Caco-2 (cell line): Measurements from ENCODE around the gene TSHZ2. TPM values are rescaled to one million over a fixed set of nuclear protein-coding genes. Genes with fewer than 3 reads are reported as not detected.

Experiments used
- BruUV-seq: library from RNA; stranded (reverse); fragments of 400-500 nt; replicated peaks from 2 replicates; lab custom pipeline; 2021; lab: Mats Ljungman, UMichigan
- CTCF ChIA-PET: fragments of 300-600 bp; sonication (Branson Sonifier 250); formaldehyde crosslinking; loops from one replicate; lab custom pipeline; 2022; ENCODE audit warnings: antibody characterized with exemption; lab: Charles Lee
- POLR2A ChIA-PET: fragments of 300-600 bp; sonication (Branson Sonifier 250); formaldehyde crosslinking; loops from one replicate; lab custom pipeline; 2022; ENCODE audit warnings: antibody characterized with exemption; lab: Charles Lee
- DNase-seq, 2 experiments: peaks; one replicate each; pipeline versions ENCODE4 v3.0.0 to v3.0.0-alpha.2; 2020 to 2022
- H3K27me3 ChIP-seq: replicated peaks from 2 replicates; pipeline ENCODE4 v1.6.0; 2011; ENCODE audit warnings: low read length; ENCODE audit not compliant: control insufficient read depth, insufficient read depth
- H3K36me3 ChIP-seq: 2 replicates; pipeline ENCODE4 v1.5.1; 2011; ENCODE audit warnings: low read length; ENCODE audit not compliant: control insufficient read depth, insufficient read depth
- H3K4me1 ChIP-seq: fragments of 250-450 bp; sonication (Bioruptor Pico); 2 replicates; pipeline ENCODE4 v1.5.1; 2020; ENCODE audit warnings: mild to moderate bottlenecking
- H3K4me3 ChIP-seq: 2 replicates; pipeline ENCODE4 v1.5.1; 2011; ENCODE audit warnings: low read depth, mild to moderate bottlenecking, control low read depth, low read length
- H3K9me3 ChIP-seq: fragments of 250-450 bp; sonication (Bioruptor Pico); 2 replicates; pipeline ENCODE4 v1.5.1; 2020; ENCODE audit warnings: mild to moderate bottlenecking, moderate library complexity
- H3K27ac Mint-ChIP-seq: one replicate; pipeline ENCODE4 v1.8.0; 2022; ENCODE audit warnings: mixed read lengths; ENCODE audit not compliant: unreplicated experiment
- H3K27me3 Mint-ChIP-seq: one replicate; pipeline ENCODE4 v1.8.0; 2022; ENCODE audit warnings: mixed read lengths; ENCODE audit not compliant: insufficient read depth, unreplicated experiment
- H3K36me3 Mint-ChIP-seq: one replicate; pipeline ENCODE4 v1.8.0; 2022; ENCODE audit warnings: mild to moderate bottlenecking, mixed read lengths; ENCODE audit not compliant: insufficient read depth, unreplicated experiment
- H3K4me1 Mint-ChIP-seq: one replicate; pipeline ENCODE4 v1.8.0; 2022; ENCODE audit warnings: low read depth, mixed read lengths; ENCODE audit not compliant: unreplicated experiment
- H3K4me3 Mint-ChIP-seq: one replicate; pipeline ENCODE4 v1.8.0; 2022; ENCODE audit warnings: mild to moderate bottlenecking, moderate library complexity, mixed read lengths; ENCODE audit not compliant: unreplicated experiment
- H3K9me3 Mint-ChIP-seq: one replicate; pipeline ENCODE4 v1.8.0; 2022; ENCODE audit warnings: mixed read lengths; ENCODE audit not compliant: unreplicated experiment
- CTCF ChIP-seq, 2 experiments: fragments of 200-600 bp in 1 of 2; IDR thresholded peaks; 1 replicate in 1 of 2; 2 replicates in 1 of 2; pipeline versions ENCODE4 v1.5.1 to v1.8.0; 2011 to 2022; ENCODE audit warnings: antibody characterized with exemption in 1 of 2, control low read depth in 1 of 2, inconsistent platforms in 1 of 2, low read depth in 1 of 2, low read length in 1 of 2, mild to moderate bottlenecking in 1 of 2, moderate library complexity in 1 of 2; ENCODE audit not compliant: insufficient read depth in 1 of 2, severe bottlenecking in 1 of 2, unreplicated experiment in 1 of 2
- intact Hi-C: fragments of 100-400 bp; cut with micrococcal nuclease; formaldehyde crosslinking; loops from one replicate; pipeline ENCODE4 v1.10.0; 2022; ENCODE audit not compliant: unreplicated experiment
- total RNA-seq: library from RNA; stranded (reverse); gene quantifications from 2 replicates; pipeline ENCODE4 v1.2.3, GENCODE V29; 2022

TSHZ2 gene
- total RNA-seq, 1 experiment from 2014 or later = 0.07 TPM

- BruUV-seq = no TSS peak
Observed at GRCh38 chr20:53104884-53105283, 132.7 kb downstream of the TSHZ2 start.

DNA sequence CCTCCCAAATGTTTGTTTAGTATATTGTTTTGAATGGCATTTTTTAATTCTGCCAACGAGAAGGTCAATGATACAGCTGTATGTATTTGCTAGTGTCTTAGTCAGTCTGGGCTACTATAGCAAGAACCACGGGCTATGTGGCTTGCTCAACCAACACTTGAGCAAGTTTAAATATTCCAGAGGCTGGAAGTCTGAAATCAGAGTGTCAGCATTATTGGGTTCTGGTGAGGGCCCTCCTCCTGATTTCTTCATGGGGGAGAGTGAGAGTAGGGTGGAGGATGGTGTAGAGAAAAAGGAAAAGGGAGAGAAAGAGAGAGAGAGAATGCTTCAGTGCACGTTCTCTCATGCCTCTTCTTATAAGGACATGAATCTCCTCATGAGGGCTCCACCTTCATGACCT is 144.6 kb downstream of the TSHZ2 start:
- POLR2A ChIA-PET = no interaction called here
- DNase-seq = no peak
- H3K36me3 Mint-ChIP-seq = no peaks in the 10 kb centered on the region
- Histone ChIP-seq H3K4me1 (no peaks in the 10 kb centered on the region), H3K27me3 (no peaks in the 10 kb centered on the region), H3K4me3 (no peak overlapping the region), H3K9me3 (no peaks in the 10 kb centered on the region), H3K36me3 (no peaks in the 10 kb centered on the region)
- no peak overlapping the region for H3K4me3 Mint-ChIP-seq
- H3K4me1 Mint-ChIP-seq = no peaks in the 10 kb centered on the region
- CTCF ChIA-PET = no interaction called here
- BruUV-seq = no TSS peak
- TF ChIP-seq CTCF (IDR thresholded peaks at IDR 0.05; ENCODE audit: insufficient read depth in 1 of 2, low read depth in 1 of 2, low read length in 1 of 2, severe bottlenecking in 1 of 2, unreplicated experiment in 1 of 2) = no peak
- intact Hi-C loops = no loop called here
- H3K9me3 Mint-ChIP-seq = no peaks in the 10 kb centered on the region
- no peak overlapping the region for H3K27ac Mint-ChIP-seq
- peaks cover 20% of the 10 kb centered on the region for H3K27me3 Mint-ChIP-seq

More at GRCh38 chr20:53104884-53105283, 132.7 kb downstream of the TSHZ2 start:
- H3K27ac Mint-ChIP-seq = no peak overlapping the region
- H3K9me3 Mint-ChIP-seq = no peaks in the 10 kb centered on the region
- Histone ChIP-seq H3K9me3 (no peaks in the 10 kb centered on the region), H3K4me1 (no peaks in the 10 kb centered on the region), H3K27me3 (no peaks in the 10 kb centered on the region), H3K4me3 (no peak overlapping the region), H3K36me3 (no peaks in the 10 kb centered on the region)
- DNase-seq = no peak
- no peak overlapping the region for H3K4me3 Mint-ChIP-seq
- no peak for TF ChIP-seq CTCF (IDR thresholded peaks at IDR 0.05; ENCODE audit: insufficient read depth in 1 of 2, low read depth in 1 of 2, low read length in 1 of 2, severe bottlenecking in 1 of 2, unreplicated experiment in 1 of 2)
- intact Hi-C loops = no loop called here
- no peaks in the 10 kb centered on the region for H3K36me3 Mint-ChIP-seq
- ChIA-PET CTCF (interaction anchor here (0.7 kb wide), 1 partner anchor 75 kb away, joined by 3 read pairs; no protein-coding TSS in a partner anchor), POLR2A (interaction anchor here (0.6 kb wide), 1 partner anchor 1330 kb away, joined by 4 read pairs; no protein-coding TSS in a partner anchor)
- H3K4me1 Mint-ChIP-seq = no peaks in the 10 kb centered on the region
- peaks cover 8% of the 10 kb centered on the region for H3K27me3 Mint-ChIP-seq

DNA sequence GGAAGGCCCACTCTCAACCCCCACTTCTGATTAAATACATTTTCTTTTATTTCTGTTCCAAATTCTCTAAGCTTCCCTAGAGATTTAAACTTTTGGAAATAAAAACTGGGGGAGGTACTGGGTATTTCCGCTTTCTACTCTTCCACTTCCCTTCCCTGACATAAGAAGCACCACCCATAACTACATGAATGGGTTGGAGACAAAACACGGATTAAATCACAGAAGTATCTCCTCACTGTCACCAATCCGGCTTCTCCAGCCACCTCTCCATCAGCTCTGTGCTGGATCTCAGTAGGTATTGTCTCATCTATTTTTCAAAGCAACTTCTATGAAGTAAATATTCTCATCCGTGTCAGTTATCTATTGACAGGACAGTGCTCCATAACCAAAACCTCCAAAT is 150.7 kb downstream of the TSHZ2 start:
- Histone ChIP-seq H3K27me3 (no peaks in the 10 kb centered on the region), H3K36me3 (no peaks in the 10 kb centered on the region), H3K9me3 (no peaks in the 10 kb centered on the region), H3K4me1 (no peaks in the 10 kb centered on the region), H3K4me3 (no peak overlapping the region)
- no peak for DNase-seq
- no peak for TF ChIP-seq CTCF (IDR thresholded peaks at IDR 0.05; ENCODE audit: insufficient read depth in 1 of 2, low read depth in 1 of 2, low read length in 1 of 2, severe bottlenecking in 1 of 2, unreplicated experiment in 1 of 2)
- no peaks in the 10 kb centered on the region for H3K9me3 Mint-ChIP-seq
- no peaks in the 10 kb centered on the region for H3K4me1 Mint-ChIP-seq
- intact Hi-C loops = no loop called here
- H3K4me3 Mint-ChIP-seq = no peak overlapping the region
- no peak overlapping the region for H3K27ac Mint-ChIP-seq
- peaks cover 19% of the 10 kb centered on the region for H3K27me3 Mint-ChIP-seq
- CTCF ChIA-PET = no interaction called here
- POLR2A ChIA-PET = no interaction called here
- no TSS peak for BruUV-seq
- H3K36me3 Mint-ChIP-seq = no peaks in the 10 kb centered on the region
